Measurements from ENCODE around the gene SLC25A1. TPM values are rescaled to one million over a fixed set of nuclear protein-coding genes. Genes with fewer than 3 reads are reported as not detected.

Gene SLC25A1
- total RNA-seq, 1 experiment from 2014 or later = 120 TPM

DNA sequence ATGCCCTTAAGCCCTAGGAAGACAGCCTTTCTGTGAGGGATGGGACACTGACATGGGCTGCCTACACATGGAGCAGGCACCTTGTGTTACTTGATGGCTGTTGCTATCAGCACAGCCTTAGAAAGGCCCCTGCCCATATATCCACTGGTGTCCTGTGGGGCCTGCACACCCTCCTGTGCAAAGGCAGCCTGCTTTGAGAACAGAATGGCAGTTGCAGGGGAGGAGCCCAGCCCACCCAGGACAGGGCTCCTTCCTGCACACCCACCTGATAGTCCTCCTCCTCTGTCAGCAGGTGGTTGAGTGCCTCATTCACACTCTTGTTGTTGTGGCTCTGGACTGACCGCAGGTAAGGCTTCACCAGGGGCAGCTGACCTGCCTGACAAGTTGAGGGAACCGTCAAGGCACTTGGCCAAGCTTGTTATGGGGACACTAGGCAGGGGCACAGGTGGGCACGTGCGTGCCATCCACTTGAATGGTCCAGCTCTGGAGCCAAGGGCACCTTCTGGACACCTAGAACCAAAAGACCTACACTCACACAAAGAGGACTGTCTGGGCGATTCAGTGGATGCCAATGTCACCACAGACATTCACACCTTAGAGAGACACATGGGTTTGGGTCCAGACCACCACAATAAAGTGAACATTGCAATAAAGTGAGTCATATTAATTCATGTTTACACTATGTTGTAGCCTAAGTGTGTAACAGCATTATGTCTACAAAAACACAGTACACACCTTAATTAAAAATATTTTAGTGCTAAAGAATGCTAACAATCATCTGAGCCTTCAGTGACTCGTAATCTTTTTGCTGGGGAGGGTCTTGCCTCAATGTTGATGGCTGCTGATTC is 9.4 kb upstream of the SLC25A1 start:
- DNase-seq = no peak
- H3K27me3 Mint-ChIP-seq (ENCODE audit: unreplicated experiment) = peaks cover 13% of the 10 kb centered on the region
- H3K4me3 Mint-ChIP-seq (ENCODE audit: low read depth, unreplicated experiment) = no peak overlapping the region
- intact Hi-C loops (cut with micrococcal nuclease; ENCODE audit: unreplicated experiment) = no loop called here
- H3K36me3 Mint-ChIP-seq (ENCODE audit: insufficient read depth, unreplicated experiment) = peaks cover 5% of the 10 kb centered on the region
- no peaks in the 10 kb centered on the region for H3K9me3 Mint-ChIP-seq (ENCODE audit: low read depth, unreplicated experiment)
- TF ChIP-seq, protein P1, sequence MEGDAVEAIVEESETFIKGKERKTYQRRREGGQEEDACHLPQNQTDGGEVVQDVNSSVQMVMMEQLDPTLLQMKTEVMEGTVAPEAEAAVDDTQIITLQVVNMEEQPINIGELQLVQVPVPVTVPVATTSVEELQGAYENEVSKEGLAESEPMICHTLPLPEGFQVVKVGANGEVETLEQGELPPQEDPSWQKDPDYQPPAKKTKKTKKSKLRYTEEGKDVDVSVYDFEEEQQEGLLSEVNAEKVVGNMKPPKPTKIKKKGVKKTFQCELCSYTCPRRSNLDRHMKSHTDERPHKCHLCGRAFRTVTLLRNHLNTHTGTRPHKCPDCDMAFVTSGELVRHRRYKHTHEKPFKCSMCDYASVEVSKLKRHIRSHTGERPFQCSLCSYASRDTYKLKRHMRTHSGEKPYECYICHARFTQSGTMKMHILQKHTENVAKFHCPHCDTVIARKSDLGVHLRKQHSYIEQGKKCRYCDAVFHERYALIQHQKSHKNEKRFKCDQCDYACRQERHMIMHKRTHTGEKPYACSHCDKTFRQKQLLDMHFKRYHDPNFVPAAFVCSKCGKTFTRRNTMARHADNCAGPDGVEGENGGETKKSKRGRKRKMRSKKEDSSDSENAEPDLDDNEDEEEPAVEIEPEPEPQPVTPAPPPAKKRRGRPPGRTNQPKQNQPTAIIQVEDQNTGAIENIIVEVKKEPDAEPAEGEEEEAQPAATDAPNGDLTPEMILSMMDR (IDR thresholded peaks at IDR 0.05; ENCODE audit: unreplicated experiment) = no peak
- H3K4me1 Mint-ChIP-seq (ENCODE audit: low read depth, unreplicated experiment) = peaks cover 8% of the 10 kb centered on the region
- H3K27ac Mint-ChIP-seq (ENCODE audit: unreplicated experiment) = no peak overlapping the region
- no TSS peak for BruUV-seq (replicated peaks)
- CTCF ChIA-PET = interaction anchor here (1.2 kb wide), 1 partner anchor 9 kb away, joined by 3 read pairs; no protein-coding TSS in a partner anchor

DNA sequence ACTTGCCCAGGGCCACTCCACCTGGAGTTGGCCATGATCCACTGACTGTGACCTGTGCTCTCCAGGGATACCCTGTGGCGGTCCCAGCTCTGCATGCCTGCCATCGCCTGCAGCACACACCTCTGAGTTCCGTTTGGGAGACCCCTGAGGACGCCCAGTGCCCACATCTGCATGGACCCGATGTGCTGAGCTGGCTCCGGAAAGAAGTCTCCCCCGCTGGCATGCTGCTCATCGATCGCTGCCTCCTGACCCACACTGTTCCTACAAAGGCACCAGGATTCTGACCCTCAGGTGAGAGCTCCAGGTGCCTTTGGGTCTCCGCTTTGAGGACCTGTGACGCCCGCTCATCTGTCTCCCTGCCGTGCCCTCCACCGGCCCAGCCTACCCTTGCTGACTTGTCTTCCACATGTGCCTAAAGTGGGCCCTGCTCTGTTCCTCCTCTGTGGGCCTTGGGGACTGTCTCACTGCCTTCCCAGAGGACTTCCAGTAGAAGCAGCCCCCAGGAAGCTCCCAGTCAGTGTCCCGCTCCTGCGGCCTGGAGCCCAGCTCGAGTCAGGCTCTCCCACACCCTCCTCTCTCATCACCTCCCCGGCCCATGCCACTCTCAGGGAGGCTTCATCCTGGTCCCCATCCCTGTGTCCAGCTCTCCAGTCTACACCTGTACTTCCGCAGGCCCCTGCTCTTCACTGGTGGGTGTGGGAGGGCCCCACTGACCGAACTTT is 5.9 kb upstream of the SLC25A1 start:
- H3K27me3 Mint-ChIP-seq (ENCODE audit: unreplicated experiment) = peaks cover 13% of the 10 kb centered on the region
- H3K4me3 Mint-ChIP-seq (ENCODE audit: low read depth, unreplicated experiment) = no peak overlapping the region
- no TSS peak for BruUV-seq (replicated peaks)
- no peaks in the 10 kb centered on the region for H3K9me3 Mint-ChIP-seq (ENCODE audit: low read depth, unreplicated experiment)
- no peak for DNase-seq
- H3K4me1 Mint-ChIP-seq (ENCODE audit: low read depth, unreplicated experiment) = peaks cover 8% of the 10 kb centered on the region
- peaks cover 2% of the 10 kb centered on the region for H3K36me3 Mint-ChIP-seq (ENCODE audit: insufficient read depth, unreplicated experiment)
- CTCF ChIA-PET = no interaction called here
- TF ChIP-seq, protein P1 (IDR thresholded peaks at IDR 0.05; ENCODE audit: unreplicated experiment) = no peak
- intact Hi-C loops (cut with micrococcal nuclease; ENCODE audit: unreplicated experiment) = no loop called here
- H3K27ac Mint-ChIP-seq (ENCODE audit: unreplicated experiment) = no peak overlapping the region

DNA sequence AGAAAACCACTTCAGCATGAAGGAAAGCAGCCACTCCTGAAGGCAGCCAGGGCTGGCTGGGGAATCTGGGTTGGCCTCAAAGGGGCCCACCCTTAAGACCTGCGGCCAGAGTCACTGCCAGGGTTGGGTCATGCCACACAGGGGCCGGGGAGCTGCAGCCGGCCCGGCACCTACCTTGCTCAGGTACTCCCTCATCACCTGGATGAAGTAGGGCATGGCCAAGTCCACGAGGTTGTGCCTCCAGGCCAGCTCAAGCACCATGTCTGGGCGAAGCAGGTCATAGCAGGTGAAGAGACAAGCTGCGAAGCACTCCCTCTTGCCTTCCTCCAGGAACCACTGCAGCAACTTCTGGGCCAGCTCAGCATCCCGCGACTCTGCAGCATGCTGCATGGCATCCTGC is 4.7 kb upstream of the SLC25A1 start:
- Mint-ChIP-seq H3K36me3 (ENCODE audit: insufficient read depth, unreplicated experiment) (peaks cover 10% of the 10 kb centered on the region), H3K4me3 (ENCODE audit: low read depth, unreplicated experiment) (no peak overlapping the region), H3K27me3 (ENCODE audit: unreplicated experiment) (peaks cover 13% of the 10 kb centered on the region), H3K9me3 (ENCODE audit: low read depth, unreplicated experiment) (no peaks in the 10 kb centered on the region), H3K4me1 (ENCODE audit: low read depth, unreplicated experiment) (peaks cover 8% of the 10 kb centered on the region), H3K27ac (ENCODE audit: unreplicated experiment) (no peak overlapping the region)
- intact Hi-C loops (cut with micrococcal nuclease; ENCODE audit: unreplicated experiment) = no loop called here
- TF ChIP-seq, protein P1 (IDR thresholded peaks at IDR 0.05; ENCODE audit: unreplicated experiment) = no peak
- CTCF ChIA-PET = interaction anchor here (0.5 kb wide), 1 partner anchor 216 kb away, joined by 4 read pairs; no protein-coding TSS in a partner anchor
- BruUV-seq (replicated peaks) = no TSS peak
- DNase-seq = no peak

DNA sequence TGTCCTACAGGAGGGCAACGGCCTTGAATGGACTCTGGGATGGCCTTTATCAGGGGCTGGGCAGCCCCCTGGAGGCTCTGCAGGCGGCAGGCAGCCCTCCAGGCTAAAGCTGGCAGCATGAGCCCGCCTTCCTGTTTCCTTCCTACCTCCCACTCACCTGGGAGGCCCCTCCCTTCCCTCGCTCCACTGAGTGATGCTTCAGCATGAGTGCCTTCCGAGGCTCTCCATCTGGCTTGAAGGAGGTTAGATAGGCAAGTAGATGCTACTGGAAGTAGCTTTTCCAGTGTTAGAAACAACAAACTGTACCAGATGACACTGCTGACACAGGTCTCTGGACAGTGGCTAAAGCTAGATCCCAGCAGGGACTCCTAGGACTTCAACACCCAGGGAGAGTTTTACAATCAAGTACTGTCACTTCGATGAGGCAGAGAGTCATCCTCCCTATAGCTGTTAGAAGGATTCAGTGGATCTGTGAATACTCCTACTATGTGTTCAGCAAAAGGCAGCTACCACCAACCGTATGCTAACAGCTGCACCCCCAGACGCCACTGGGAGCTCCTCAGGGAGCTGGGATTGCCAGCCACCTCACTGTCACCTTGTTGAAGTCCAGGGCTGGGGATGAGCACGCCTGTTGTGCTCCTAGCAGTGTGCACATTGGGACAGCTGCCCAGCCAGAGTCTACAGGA is 4.1 kb upstream of the SLC25A1 start:
- CTCF ChIA-PET = interaction anchor here (0.5 kb wide), 1 partner anchor 216 kb away, joined by 4 read pairs; no protein-coding TSS in a partner anchor
- Mint-ChIP-seq H3K4me1 (ENCODE audit: low read depth, unreplicated experiment) (peaks cover 8% of the 10 kb centered on the region), H3K4me3 (ENCODE audit: low read depth, unreplicated experiment) (no peak overlapping the region)

More for the DNA sequence above, 4.1 kb upstream of the SLC25A1 start:
- Mint-ChIP-seq H3K36me3 (ENCODE audit: insufficient read depth, unreplicated experiment) (peaks cover 16% of the 10 kb centered on the region), H3K9me3 (ENCODE audit: low read depth, unreplicated experiment) (no peaks in the 10 kb centered on the region), H3K27ac (ENCODE audit: unreplicated experiment) (no peak overlapping the region), H3K27me3 (ENCODE audit: unreplicated experiment) (peaks cover 13% of the 10 kb centered on the region)
- no TSS peak for BruUV-seq (replicated peaks)
- intact Hi-C loops (cut with micrococcal nuclease; ENCODE audit: unreplicated experiment) = no loop called here
- no peak for DNase-seq
- TF ChIP-seq, protein P1 (IDR thresholded peaks at IDR 0.05; ENCODE audit: unreplicated experiment) = no peak
